ENCODE data around the gene MEGF8. TPM values are rescaled to one million over a fixed set of nuclear protein-coding genes. Genes with fewer than 3 reads are reported as not detected.
A peak's percentile ranks its signal among the peaks of the same experiment; 100 is the strongest.

Gene MEGF8
- total and polyA plus RNA-seq, 12 donors, result 7.2 to 51.9 (median 29.7) TPM

GRCh38 chr19:42277821-42278451 lies 47.5 kb upstream of the MEGF8 start:
- Histone ChIP-seq H3K4me1 (replicated peaks in 1 of 2) (peaks cover 41 to 58% of the 10 kb centered on the region in 2 donors), H3K9me3 (replicated peaks in 1 of 3) (no peaks in the 10 kb centered on the region), H3K27ac (peak overlapping the region; percentile 25 to 100 (median 48)), H3K27me3 (no peaks in the 10 kb centered on the region), H3K4me3 (no peak overlapping the region), H3K36me3 (replicated peaks in 1 of 2) (peaks cover 0 to 24% of the 10 kb centered on the region in 2 donors)
- DNase-seq, result peak; percentile 32 to 70 (median 52)
- no peak for TF ChIP-seq CTCF (IDR thresholded peaks at IDR 0.05)
- TF ChIP-seq POLR2A (IDR thresholded peaks at IDR 0.05), result peak in 1 of 2 donors; percentile 37
- intact Hi-C loops (cut with DNase I), result loop anchor here in 1 of 2 donors (2.0 kb wide), 1 partner anchor 27 kb away; no protein-coding TSS in a partner anchor
- WGBS, 4 donors, result 37 to 49% (median 44%) methylated on average over 6 to 10 of the region's 10 CpGs

GRCh38 chr19:42278452-42279154 lies 46.8 kb upstream of the MEGF8 start:
- 58 to 74% (median 68%) methylated on average over 3 to 5 of the region's 5 CpGs for WGBS, 4 donors
- peaks cover 0 to 18% of the 10 kb centered on the region in 2 donors for H3K36me3 ChIP-seq (replicated peaks in 1 of 2)
- H3K4me1 ChIP-seq (replicated peaks in 1 of 2), result peaks cover 47 to 65% of the 10 kb centered on the region in 2 donors
- peak overlapping the region; percentile 12 to 100 (median 84) for H3K27ac ChIP-seq
- H3K9me3 ChIP-seq (replicated peaks in 1 of 3), result no peaks in the 10 kb centered on the region
- intact Hi-C loops (cut with DNase I), result loop anchor here in 1 of 2 donors (2.0 kb wide), 1 partner anchor 28 kb away; no protein-coding TSS in a partner anchor
- TF ChIP-seq CTCF (IDR thresholded peaks at IDR 0.05) (no peak), POLR2A (IDR thresholded peaks at IDR 0.05) (no peak)
- peak in 4 of 7 donors; percentile 29 to 69 (median 46) for DNase-seq
- H3K27me3 ChIP-seq, result no peaks in the 10 kb centered on the region
- no peak overlapping the region for H3K4me3 ChIP-seq

- Histone ChIP-seq H3K36me3 (replicated peaks in 1 of 2) (peaks cover 0 to 10% of the 10 kb centered on the region in 2 donors), H3K4me1 (replicated peaks in 1 of 2) (peaks cover 47 to 65% of the 10 kb centered on the region in 2 donors), H3K27me3 (no peaks in the 10 kb centered on the region), H3K27ac (peak overlapping the region in 4 of 5 donors; percentile 84 to 100 (median 92)), H3K4me3 (peak overlapping the region in 1 of 4 donors; percentile 75), H3K9me3 (replicated peaks in 1 of 3) (no peaks in the 10 kb centered on the region)
- TF ChIP-seq CTCF (IDR thresholded peaks at IDR 0.05) (no peak), POLR2A (IDR thresholded peaks at IDR 0.05) (no peak)
- peak in 3 of 7 donors; percentile 14 to 38 (median 33) for DNase-seq
- WGBS, 4 donors, result 13 to 22% (median 14%) methylated on average over 6 of the region's 6 CpGs
- intact Hi-C loops (cut with DNase I), result loop anchor here in 1 of 2 donors (2.0 kb wide), 1 partner anchor 29 kb away; no protein-coding TSS in a partner anchor
Observed at GRCh38 chr19:42279155-42279901, 46.1 kb upstream of the MEGF8 start.
